GM18861 (cell line): ENCODE measurements around the gene RND3.

Experiments used
- ATAC-seq: cut with Tn5 transposase; IDR thresholded peaks from one replicate; pipeline ENCODE4 v1.9.1; 2021; ENCODE audit not compliant: unreplicated experiment

Gene RND3

GRCh38 chr2:150494234-150494945, 6.9 kb upstream of the RND3 start:
- no peak for ATAC-seq

GRCh38 chr2:150491943-150492342, 4.5 kb upstream of the RND3 start:
- no peak for ATAC-seq

GRCh38 chr2:150491430-150491829, 4.0 kb upstream of the RND3 start:
- ATAC-seq, result no peak

- ATAC-seq, result no peak
Observed at GRCh38 chr2:150490466-150490865, 3.0 kb upstream of the RND3 start.

- ATAC-seq, result no peak
Observed at GRCh38 chr2:150486539-150487484, 655 bp downstream of the RND3 start.

GRCh38 chr2:150485871-150486538, 1.5 kb downstream of the RND3 start:
- no peak for ATAC-seq

- ATAC-seq, result no peak
Observed at GRCh38 chr2:150485114-150485870, 2.2 kb downstream of the RND3 start.

GRCh38 chr2:150484461-150485021, 2.9 kb downstream of the RND3 start:
- ATAC-seq, result no peak

GRCh38 chr2:150484006-150484405, 3.5 kb downstream of the RND3 start:
- no peak for ATAC-seq

GRCh38 chr2:150483532-150483931, 3.9 kb downstream of the RND3 start:
- no peak for ATAC-seq

- no peak for ATAC-seq
Observed at GRCh38 chr2:150482667-150483400, 4.6 kb downstream of the RND3 start.

GRCh38 chr2:150482111-150482510, 5.4 kb downstream of the RND3 start:
- no peak for ATAC-seq

GRCh38 chr2:150480971-150481830, 6.3 kb downstream of the RND3 start:
- no peak for ATAC-seq

GRCh38 chr2:150480241-150480640, 7.2 kb downstream of the RND3 start:
- ATAC-seq, result no peak

GRCh38 chr2:150479075-150479915, 8.2 kb downstream of the RND3 start:
- ATAC-seq, result no peak

GRCh38 chr2:150478200-150478974, 9.1 kb downstream of the RND3 start:
- ATAC-seq, result no peak

- no peak for ATAC-seq
Observed at GRCh38 chr2:150477347-150477746, 10.1 kb downstream of the RND3 start.
